ENCODE measurements around the gene AUTS2. TPM values are rescaled to one million over a fixed set of nuclear protein-coding genes. Genes with fewer than 3 reads are reported as not detected.
A peak's percentile ranks its signal among the peaks of the same experiment; 100 is the strongest.

Gene AUTS2
- total RNA-seq, result 40.0 TPM

GRCh38 chr7:69598081-69598486 lies at the start of gene AUTS2:
Gene AUTS2 (plus strand): TSS chr7:69598475. CDS start chr7:69599654, 1,179 bp downstream.
- peak; percentile 98 for DNase-seq

- peak; percentile 31 for DNase-seq
These were observed 47.3 kb upstream of the AUTS2 start for GRCh38 chr7:69550991-69551390.

GRCh38 chr7:69553190-69553589 lies 45.1 kb upstream of the AUTS2 start:
- DNase-seq, result no peak

- DNase-seq, result peak; percentile 67
These were observed 36.9 kb upstream of the AUTS2 start for GRCh38 chr7:69561266-69561960.

GRCh38 chr7:69564454-69565417 lies 33.5 kb upstream of the AUTS2 start:
- peak; percentile 94 for DNase-seq

- DNase-seq, result no peak
These were observed 30.5 kb upstream of the AUTS2 start for GRCh38 chr7:69567800-69568199.

GRCh38 chr7:69568266-69568665 lies 30.0 kb upstream of the AUTS2 start:
- no peak for DNase-seq

- DNase-seq, result no peak
These were observed 22.6 kb upstream of the AUTS2 start for GRCh38 chr7:69575651-69576050.

- peak; percentile 69 for DNase-seq
These were observed 21.1 kb upstream of the AUTS2 start for GRCh38 chr7:69577221-69577620.

GRCh38 chr7:69585169-69585568 lies 13.1 kb upstream of the AUTS2 start:
- no peak for DNase-seq

- DNase-seq, result no peak
These were observed 12.0 kb upstream of the AUTS2 start for GRCh38 chr7:69586321-69586720.

GRCh38 chr7:69588773-69589172 lies 9.5 kb upstream of the AUTS2 start:
- no peak for DNase-seq

GRCh38 chr7:69591805-69592204 lies 6.5 kb upstream of the AUTS2 start:
- no peak for DNase-seq

GRCh38 chr7:69593511-69593910 lies 4.8 kb upstream of the AUTS2 start:
- DNase-seq, result no peak

- no peak for DNase-seq
These were observed 2.9 kb upstream of the AUTS2 start for GRCh38 chr7:69595415-69595814.

- DNase-seq, result no peak
These were observed 2.2 kb upstream of the AUTS2 start for GRCh38 chr7:69596056-69596455.

GRCh38 chr7:69596723-69597277 lies 1.5 kb upstream of the AUTS2 start:
- DNase-seq, result no peak

GRCh38 chr7:69597278-69598076 lies 798 bp upstream of the AUTS2 start:
- peak; percentile 69 for DNase-seq

GRCh38 chr7:69598487-69599285 lies 411 bp downstream of the AUTS2 start:
- no peak for DNase-seq

- peak; percentile 49 for DNase-seq
These were observed 1.1 kb downstream of the AUTS2 start for GRCh38 chr7:69599286-69599954.

Data from tongue (tissue), 2 donors.